ENCODE results near the gene NSD2.

Gene NSD2

GRCh38 chr4:1968686-1969295 is 97.6 kb downstream of the NSD2 start:
- no peak for TF ChIP-seq CTCF (IDR thresholded peaks at IDR 0.05; ENCODE audit: insufficient read depth, low read length, missing control alignments)
- H3K4me3 ChIP-seq (ENCODE audit: low read depth, low read length): no peak overlapping the region
- ChIA-PET CTCF (interaction anchor here (0.6 kb wide), 1 partner anchor 39 kb away, joined by 3 read pairs; no protein-coding TSS in a partner anchor), POLR2A (no interaction called here)
- DNase-seq (ENCODE audit: low read depth, low spot score): no peak

DNA sequence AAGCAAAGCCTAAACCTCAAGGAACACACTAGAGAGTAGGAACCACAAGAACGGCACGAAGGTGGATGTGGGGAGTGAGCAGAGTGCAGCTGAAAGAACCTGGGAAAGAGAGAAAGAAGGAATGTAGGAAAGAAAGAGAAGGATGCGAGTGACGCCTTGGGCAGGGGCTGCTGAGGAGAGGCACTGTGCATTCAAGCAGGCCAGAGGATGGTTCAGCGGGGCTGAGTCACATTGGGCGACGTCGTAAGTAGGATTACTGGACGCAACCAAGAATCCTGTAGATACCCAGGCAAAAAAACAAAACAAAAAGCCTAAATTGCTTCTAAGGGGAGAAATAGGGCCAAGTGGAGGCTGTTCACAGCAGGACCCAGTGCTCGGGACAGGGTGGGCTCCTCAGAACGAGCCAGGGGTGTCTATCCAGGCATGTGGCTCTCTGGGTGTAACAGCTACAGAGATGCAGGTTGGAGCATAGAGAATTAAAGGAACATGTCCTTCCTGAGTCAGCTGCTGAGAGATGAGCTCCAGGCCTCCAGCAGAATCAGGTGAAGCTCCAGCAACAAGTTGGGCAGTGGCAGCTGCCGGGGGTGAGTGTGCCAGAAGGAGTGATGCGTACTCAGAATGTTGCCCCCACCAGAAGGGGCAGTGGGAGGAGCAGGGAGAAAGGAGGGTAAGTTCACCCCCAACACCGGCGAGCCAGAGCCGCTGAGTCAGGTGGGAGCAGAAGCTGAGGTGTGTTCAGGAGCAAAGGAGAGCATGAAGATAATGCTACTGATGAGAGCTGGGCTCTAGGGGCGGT is 98.9 kb downstream of the NSD2 start:
- TF ChIP-seq CTCF (IDR thresholded peaks at IDR 0.05; ENCODE audit: insufficient read depth, low read length, missing control alignments): no peak
- ChIA-PET CTCF (no interaction called here), POLR2A (no interaction called here)
- no peak overlapping the region for H3K4me3 ChIP-seq (ENCODE audit: low read depth, low read length)
- DNase-seq (ENCODE audit: low read depth, low spot score): no peak

GRCh38 chr4:1970926-1971325 is 99.7 kb downstream of the NSD2 start:
- ChIA-PET POLR2A (no interaction called here), CTCF (no interaction called here)
- no peak for TF ChIP-seq CTCF (IDR thresholded peaks at IDR 0.05; ENCODE audit: insufficient read depth, low read length, missing control alignments)
- H3K4me3 ChIP-seq (ENCODE audit: low read depth, low read length): no peak overlapping the region
- no peak for DNase-seq (ENCODE audit: low read depth, low spot score)

DNA sequence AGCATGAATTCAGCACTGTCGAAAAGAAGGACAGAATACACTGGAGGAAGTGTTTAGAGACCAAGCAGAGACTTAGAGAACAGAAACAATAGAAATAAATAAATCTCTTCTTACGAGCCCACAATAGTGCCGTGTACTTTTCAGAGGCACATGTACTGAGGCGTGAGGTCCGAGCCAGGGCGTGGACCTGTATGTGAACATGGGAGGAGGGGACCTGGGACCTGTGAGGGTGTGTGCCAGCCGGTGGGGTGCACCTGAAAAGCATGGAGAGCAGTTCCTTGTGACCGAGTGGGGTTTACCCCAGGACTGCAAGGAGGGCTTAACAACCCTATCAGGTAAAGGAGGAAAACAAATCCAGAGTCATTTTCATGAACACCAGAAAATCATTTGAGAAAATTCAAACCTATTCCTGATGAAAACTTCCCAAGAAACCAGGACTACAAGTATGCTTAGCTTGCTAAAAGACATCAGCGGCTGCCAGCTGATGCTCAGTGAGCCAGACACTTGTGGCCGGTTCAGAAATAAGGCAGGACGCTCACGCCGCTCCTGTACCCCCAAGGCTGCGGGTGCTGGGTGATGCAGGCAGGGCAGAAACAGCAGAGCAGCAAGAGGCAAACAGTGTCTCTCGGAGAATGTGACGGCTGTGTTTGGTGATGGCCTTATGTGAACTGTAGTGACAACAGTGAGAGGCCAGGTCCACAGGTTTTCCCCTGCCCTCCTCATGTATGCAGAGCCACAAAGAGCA is 100.4 kb downstream of the NSD2 start:
- no peak overlapping the region for H3K4me3 ChIP-seq (ENCODE audit: low read depth, low read length)
- TF ChIP-seq CTCF (IDR thresholded peaks at IDR 0.05; ENCODE audit: insufficient read depth, low read length, missing control alignments): no peak
- POLR2A ChIA-PET: no interaction called here
- CTCF ChIA-PET: no interaction called here
- DNase-seq (ENCODE audit: low read depth, low spot score): no peak

- TF ChIP-seq CTCF (IDR thresholded peaks at IDR 0.05; ENCODE audit: insufficient read depth, low read length, missing control alignments): no peak
- no peak overlapping the region for H3K4me3 ChIP-seq (ENCODE audit: low read depth, low read length)
- no peak for DNase-seq (ENCODE audit: low read depth, low spot score)
- ChIA-PET POLR2A (no interaction called here), CTCF (no interaction called here)
Observed at GRCh38 chr4:1972414-1972813, 101.2 kb downstream of the NSD2 start.

GRCh38 chr4:1973218-1973617 is 102.0 kb downstream of the NSD2 start:
- DNase-seq (ENCODE audit: low read depth, low spot score): no peak
- POLR2A ChIA-PET: no interaction called here
- CTCF ChIA-PET: no interaction called here
- no peak overlapping the region for H3K4me3 ChIP-seq (ENCODE audit: low read depth, low read length)
- no peak for TF ChIP-seq CTCF (IDR thresholded peaks at IDR 0.05; ENCODE audit: insufficient read depth, low read length, missing control alignments)
